Measurements from ENCODE around the gene ARIH2. TPM values are rescaled to one million over a fixed set of nuclear protein-coding genes. Genes with fewer than 3 reads are reported as not detected.

The ARIH2 gene
- total and polyA plus RNA-seq, 9 of the 15 experiments (the other 6 are each of a cell fraction or from before 2014, with no cell fraction given) = 27.0 to 120 (median 108) TPM

- no peak for TF ChIP-seq ELK1 (CRISPR knock-in tag; IDR thresholded peaks at IDR 0.05)
- TF ChIP-seq, protein P1, sequence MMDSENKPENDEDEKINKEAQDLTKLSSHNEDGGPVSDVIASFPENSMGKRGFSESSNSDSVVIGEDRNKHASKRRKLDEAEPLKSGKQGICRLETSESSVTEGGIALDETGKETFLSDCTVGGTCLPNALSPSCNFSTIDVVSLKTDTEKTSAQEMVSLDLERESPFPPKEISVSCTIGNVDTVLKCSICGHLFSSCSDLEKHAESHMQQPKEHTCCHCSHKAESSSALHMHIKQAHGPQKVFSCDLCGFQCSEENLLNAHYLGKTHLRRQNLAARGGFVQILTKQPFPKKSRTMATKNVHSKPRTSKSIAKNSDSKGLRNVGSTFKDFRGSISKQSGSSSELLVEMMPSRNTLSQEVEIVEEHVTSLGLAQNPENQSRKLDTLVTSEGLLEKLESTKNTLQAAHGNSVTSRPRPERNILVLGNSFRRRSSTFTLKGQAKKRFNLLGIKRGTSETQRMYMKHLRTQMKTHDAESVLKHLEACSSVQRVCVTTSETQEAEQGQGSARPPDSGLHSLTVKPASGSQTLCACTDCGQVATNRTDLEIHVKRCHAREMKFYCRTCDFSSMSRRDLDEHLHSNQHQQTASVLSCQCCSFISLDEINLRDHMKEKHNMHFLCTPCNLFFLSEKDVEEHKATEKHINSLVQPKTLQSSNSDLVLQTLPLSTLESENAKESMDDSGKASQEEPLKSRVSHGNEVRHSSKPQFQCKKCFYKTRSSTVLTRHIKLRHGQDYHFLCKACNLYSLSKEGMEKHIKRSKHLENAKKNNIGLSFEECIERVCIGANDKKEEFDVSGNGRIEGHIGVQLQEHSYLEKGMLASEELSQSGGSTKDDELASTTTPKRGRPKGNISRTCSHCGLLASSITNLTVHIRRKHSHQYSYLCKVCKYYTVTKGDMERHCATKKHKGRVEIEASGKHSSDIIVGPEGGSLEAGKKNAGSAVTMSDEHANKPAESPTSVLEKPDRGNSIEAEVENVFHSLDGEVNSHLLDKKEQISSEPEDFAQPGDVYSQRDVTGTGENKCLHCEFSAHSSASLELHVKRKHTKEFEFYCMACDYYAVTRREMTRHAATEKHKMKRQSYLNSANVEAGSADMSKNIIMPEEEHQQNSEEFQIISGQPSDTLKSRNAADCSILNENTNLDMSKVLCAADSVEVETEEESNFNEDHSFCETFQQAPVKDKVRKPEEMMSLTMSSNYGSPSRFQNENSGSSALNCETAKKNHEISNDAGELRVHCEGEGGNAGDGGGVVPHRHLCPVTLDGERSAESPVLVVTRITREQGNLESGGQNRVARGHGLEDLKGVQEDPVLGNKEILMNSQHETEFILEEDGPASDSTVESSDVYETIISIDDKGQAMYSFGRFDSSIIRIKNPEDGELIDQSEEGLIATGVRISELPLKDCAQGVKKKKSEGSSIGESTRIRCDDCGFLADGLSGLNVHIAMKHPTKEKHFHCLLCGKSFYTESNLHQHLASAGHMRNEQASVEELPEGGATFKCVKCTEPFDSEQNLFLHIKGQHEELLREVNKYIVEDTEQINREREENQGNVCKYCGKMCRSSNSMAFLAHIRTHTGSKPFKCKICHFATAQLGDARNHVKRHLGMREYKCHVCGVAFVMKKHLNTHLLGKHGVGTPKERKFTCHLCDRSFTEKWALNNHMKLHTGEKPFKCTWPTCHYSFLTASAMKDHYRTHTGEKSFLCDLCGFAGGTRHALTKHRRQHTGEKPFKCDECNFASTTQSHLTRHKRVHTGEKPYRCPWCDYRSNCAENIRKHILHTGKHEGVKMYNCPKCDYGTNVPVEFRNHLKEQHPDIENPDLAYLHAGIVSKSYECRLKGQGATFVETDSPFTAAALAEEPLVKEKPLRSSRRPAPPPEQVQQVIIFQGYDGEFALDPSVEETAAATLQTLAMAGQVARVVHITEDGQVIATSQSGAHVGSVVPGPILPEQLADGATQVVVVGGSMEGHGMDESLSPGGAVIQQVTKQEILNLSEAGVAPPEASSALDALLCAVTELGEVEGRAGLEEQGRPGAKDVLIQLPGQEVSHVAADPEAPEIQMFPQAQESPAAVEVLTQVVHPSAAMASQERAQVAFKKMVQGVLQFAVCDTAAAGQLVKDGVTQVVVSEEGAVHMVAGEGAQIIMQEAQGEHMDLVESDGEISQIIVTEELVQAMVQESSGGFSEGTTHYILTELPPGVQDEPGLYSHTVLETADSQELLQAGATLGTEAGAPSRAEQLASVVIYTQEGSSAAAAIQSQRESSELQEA (IDR thresholded peaks at IDR 0.05; ENCODE audit: low read depth) = no peak
- TF ChIP-seq TFAP4 (CRISPR knock-in tag; IDR thresholded peaks at IDR 0.05; ENCODE audit: borderline replicate concordance) = peak; percentile 57; the same call in 1 of the 2 replicates
- TF ChIP-seq, protein P2, sequence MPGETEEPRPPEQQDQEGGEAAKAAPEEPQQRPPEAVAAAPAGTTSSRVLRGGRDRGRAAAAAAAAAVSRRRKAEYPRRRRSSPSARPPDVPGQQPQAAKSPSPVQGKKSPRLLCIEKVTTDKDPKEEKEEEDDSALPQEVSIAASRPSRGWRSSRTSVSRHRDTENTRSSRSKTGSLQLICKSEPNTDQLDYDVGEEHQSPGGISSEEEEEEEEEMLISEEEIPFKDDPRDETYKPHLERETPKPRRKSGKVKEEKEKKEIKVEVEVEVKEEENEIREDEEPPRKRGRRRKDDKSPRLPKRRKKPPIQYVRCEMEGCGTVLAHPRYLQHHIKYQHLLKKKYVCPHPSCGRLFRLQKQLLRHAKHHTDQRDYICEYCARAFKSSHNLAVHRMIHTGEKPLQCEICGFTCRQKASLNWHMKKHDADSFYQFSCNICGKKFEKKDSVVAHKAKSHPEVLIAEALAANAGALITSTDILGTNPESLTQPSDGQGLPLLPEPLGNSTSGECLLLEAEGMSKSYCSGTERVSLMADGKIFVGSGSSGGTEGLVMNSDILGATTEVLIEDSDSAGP (CRISPR knock-in tag; IDR thresholded peaks at IDR 0.05) = no peak
- no peak for TF ChIP-seq ASH1L (IDR thresholded peaks at IDR 0.05; ENCODE audit: borderline replicate concordance, low read depth, partially characterized antibody)
- TF ChIP-seq FOXJ2 (tag; IDR thresholded peaks at IDR 0.05) = no peak; the same call in 1 of the 2 replicates
- TF ChIP-seq, protein P3, sequence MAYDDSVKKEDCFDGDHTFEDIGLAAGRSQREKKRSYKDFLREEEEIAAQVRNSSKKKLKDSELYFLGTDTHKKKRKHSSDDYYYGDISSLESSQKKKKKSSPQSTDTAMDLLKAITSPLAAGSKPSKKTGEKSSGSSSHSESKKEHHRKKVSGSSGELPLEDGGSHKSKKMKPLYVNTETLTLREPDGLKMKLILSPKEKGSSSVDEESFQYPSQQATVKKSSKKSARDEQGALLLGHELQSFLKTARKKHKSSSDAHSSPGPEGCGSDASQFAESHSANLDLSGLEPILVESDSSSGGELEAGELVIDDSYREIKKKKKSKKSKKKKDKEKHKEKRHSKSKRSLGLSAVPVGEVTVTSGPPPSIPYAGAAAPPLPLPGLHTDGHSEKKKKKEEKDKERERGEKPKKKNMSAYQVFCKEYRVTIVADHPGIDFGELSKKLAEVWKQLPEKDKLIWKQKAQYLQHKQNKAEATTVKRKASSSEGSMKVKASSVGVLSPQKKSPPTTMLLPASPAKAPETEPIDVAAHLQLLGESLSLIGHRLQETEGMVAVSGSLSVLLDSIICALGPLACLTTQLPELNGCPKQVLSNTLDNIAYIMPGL (CRISPR knock-in tag; IDR thresholded peaks at IDR 0.05) = no peak
- TF ChIP-seq, protein P4, sequence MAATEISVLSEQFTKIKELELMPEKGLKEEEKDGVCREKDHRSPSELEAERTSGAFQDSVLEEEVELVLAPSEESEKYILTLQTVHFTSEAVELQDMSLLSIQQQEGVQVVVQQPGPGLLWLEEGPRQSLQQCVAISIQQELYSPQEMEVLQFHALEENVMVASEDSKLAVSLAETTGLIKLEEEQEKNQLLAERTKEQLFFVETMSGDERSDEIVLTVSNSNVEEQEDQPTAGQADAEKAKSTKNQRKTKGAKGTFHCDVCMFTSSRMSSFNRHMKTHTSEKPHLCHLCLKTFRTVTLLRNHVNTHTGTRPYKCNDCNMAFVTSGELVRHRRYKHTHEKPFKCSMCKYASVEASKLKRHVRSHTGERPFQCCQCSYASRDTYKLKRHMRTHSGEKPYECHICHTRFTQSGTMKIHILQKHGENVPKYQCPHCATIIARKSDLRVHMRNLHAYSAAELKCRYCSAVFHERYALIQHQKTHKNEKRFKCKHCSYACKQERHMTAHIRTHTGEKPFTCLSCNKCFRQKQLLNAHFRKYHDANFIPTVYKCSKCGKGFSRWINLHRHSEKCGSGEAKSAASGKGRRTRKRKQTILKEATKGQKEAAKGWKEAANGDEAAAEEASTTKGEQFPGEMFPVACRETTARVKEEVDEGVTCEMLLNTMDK (IDR thresholded peaks at IDR 0.05; ENCODE audit: borderline replicate concordance, insufficient read depth, low read depth, low read length, poor library complexity, severe bottlenecking) = peak; percentile 38
These were observed at the start of gene ARIH2 (continued) for GRCh38 chr3:48918388-48919214.
